K562 (cell line): ENCODE data around the gene MTG2. TPM values are rescaled to one million over a fixed set of nuclear protein-coding genes. Genes with fewer than 3 reads are reported as not detected.
A peak's percentile ranks its signal among the peaks of the same experiment; 100 is the strongest.

Source experiments
- ATAC-seq: fragments of 200-7000 bp; cut with Tn5 transposase; 3 replicates; pipeline ENCODE4 v1.9.1; 2020; ENCODE audit warnings: moderate library complexity
- BruUV-seq: library from RNA; stranded (reverse); fragments of 400-500 nt; replicated peaks from 2 replicates; lab custom pipeline; 2021; lab: Mats Ljungman, UMichigan
- CTCF ChIA-PET: fragments of 300-600 bp; formaldehyde crosslinking; extraction: SDS; loops from one replicate; lab custom pipeline; 2021; ENCODE audit warnings: low intra/inter-chr PET ratio; lab: Yijun Ruan, JAX
- POLR2A ChIA-PET: fragments of 300-600, 350-650 bp; sonication (Branson Sonifier 250); formaldehyde crosslinking; extraction: SDS; loops from one replicate; lab custom pipeline; 2021; ENCODE audit warnings: antibody characterized with exemption, inconsistent platforms; lab: Yijun Ruan, JAX
- DNase-seq, 4 experiments: peaks; one replicate each; pipeline versions ENCODE4 v3.0.0 to v3.0.0-alpha.2; 2011 to 2018; ENCODE audit warnings: low spot score in 3 of 4, mixed read lengths in 3 of 4; ENCODE audit errors: extremely low read depth in 1 of 4
- FAIRE-seq: peaks from 2 replicates; lab custom pipeline; 2011; peaks lifted over from hg19 to GRCh38; lab: Jason Lieb, UNC
- H2AFZ ChIP-seq: 2 replicates; pipeline ENCODE4 v1.6.0; 2011; ENCODE audit warnings: low read depth, low read length, control low read depth, inconsistent platforms
- H3K27ac ChIP-seq: fragments of 200-600 bp; 3 replicates; pipeline ENCODE4 v1.8.0; 2011; ENCODE audit warnings: low read depth, mild to moderate bottlenecking, control low read depth, inconsistent platforms, low read length, moderate library complexity, mixed read lengths; ENCODE audit errors: extremely low read depth
- H3K27me3 ChIP-seq, 2 experiments: fragments of 300-600 bp in 1 of 2; 2 replicates in 1 of 2; 3 replicates in 1 of 2; pipeline versions ENCODE4 v1.6.0 to v1.8.0; 2011; ENCODE audit warnings: inconsistent platforms in 2 of 2, low read length in 2 of 2, mild to moderate bottlenecking in 1 of 2, mixed read lengths in 1 of 2, moderate library complexity in 1 of 2; ENCODE audit not compliant: control insufficient read depth in 2 of 2, insufficient read depth in 2 of 2
- H3K36me3 ChIP-seq: fragments of 300-600 bp; 3 replicates; pipeline ENCODE4 v1.8.0; 2011; ENCODE audit warnings: mild to moderate bottlenecking, low read length, inconsistent platforms; ENCODE audit not compliant: control insufficient read depth, insufficient read depth
- H3K4me1 ChIP-seq, 2 experiments: fragments of 200-600 bp in 1 of 2; replicated peaks in 1 of 2; 2 replicates in 1 of 2; 3 replicates in 1 of 2; pipeline versions ENCODE4 v1.5.1 to v1.8.0; 2011; ENCODE audit warnings: inconsistent platforms in 2 of 2, low read length in 2 of 2, mild to moderate bottlenecking in 1 of 2, mixed read lengths in 1 of 2, moderate library complexity in 1 of 2; ENCODE audit not compliant: control insufficient read depth in 2 of 2, insufficient read depth in 2 of 2
- H3K4me2 ChIP-seq: 2 replicates; pipeline ENCODE4 v1.6.1; 2011; ENCODE audit warnings: low read length, control low read depth, inconsistent platforms, mixed read lengths; ENCODE audit not compliant: insufficient read depth
- H3K4me3 ChIP-seq: fragments of 200-600 bp; sonication (generic), shearing (Covaris generic); 2 replicates; pipeline ENCODE4 v1.5.1; 2016; ENCODE audit warnings: control low read depth, inconsistent platforms
- H3K79me2 ChIP-seq: fragments of 200-600 bp; 3 replicates; pipeline ENCODE4 v1.8.0; 2011; ENCODE audit warnings: low read length, inconsistent platforms; ENCODE audit not compliant: control insufficient read depth, insufficient read depth
- H3K9ac ChIP-seq, 2 experiments: 2 replicates each; pipeline versions ENCODE4 v1.6.0 to v1.6.1; 2011; ENCODE audit warnings: low read depth in 2 of 2, low read length in 2 of 2, control low read depth in 1 of 2, inconsistent platforms in 1 of 2, mild to moderate bottlenecking in 1 of 2, mixed read lengths in 1 of 2; ENCODE audit not compliant: insufficient read depth in 1 of 2
- H3K9me1 ChIP-seq: one replicate; pipeline ENCODE4 v1.6.0; 2011; ENCODE audit warnings: inconsistent platforms, mild to moderate bottlenecking, low read length, moderate library complexity; ENCODE audit not compliant: control insufficient read depth, insufficient read depth
- H3K9me3 ChIP-seq: replicated peaks from 2 replicates; pipeline ENCODE4 v1.5.1; 2011; ENCODE audit warnings: low read depth, low read length, inconsistent platforms; ENCODE audit not compliant: control insufficient read depth, insufficient read depth
- H4K20me1 ChIP-seq: replicated peaks from 2 replicates; pipeline ENCODE4 v1.6.1; 2011; ENCODE audit warnings: low read length, inconsistent platforms, mixed read lengths; ENCODE audit not compliant: control insufficient read depth, insufficient read depth
- CBX8 ChIP-seq: fragments of 200-600 bp; sonication (generic); IDR thresholded peaks from 2 replicates; pipeline ENCODE4 v1.6.1; 2012; ENCODE audit warnings: borderline replicate concordance, mixed run types, low read depth, mild to moderate bottlenecking, moderate library complexity, mixed read lengths, low read length, control low read depth, inconsistent platforms; ENCODE audit not compliant: poor library complexity, severe bottlenecking; ENCODE audit errors: extremely low read depth
- CEBPG ChIP-seq, 3 experiments: fragments of 200-800 bp in 1 of 3; sonication (Bioruptor generic) in 1 of 3; sonication (generic) in 1 of 3; formaldehyde crosslinking in 1 of 3; IDR thresholded peaks in 2 of 3; conservative IDR thresholded peaks in 1 of 3; 2 replicates each; pipeline versions ENCODE4 v1.6.1 to v1.8.0; 2016 to 2022; ENCODE audit warnings: missing compliant biosample characterization in 2 of 3, missing genetic modification characterization in 2 of 3, mild to moderate bottlenecking in 1 of 3, missing genetic modification reagents in 1 of 3
- CHAMP1 ChIP-seq: fragments of 450-650 bp; IDR thresholded peaks from 2 replicates; pipeline ENCODE4 v1.6.1; 2016; ENCODE audit warnings: mild to moderate bottlenecking
- FUS ChIP-seq: fragments of 200-400 bp; formaldehyde crosslinking; optimal IDR thresholded peaks from 2 replicates; pipeline ENCODE3; 2017; ENCODE audit warnings: low read depth, low read length
- HNRNPH1 ChIP-seq: fragments of 200-400 bp; formaldehyde crosslinking; optimal IDR thresholded peaks from 2 replicates; pipeline ENCODE3; 2017; ENCODE audit warnings: low read depth, mild to moderate bottlenecking, low read length, moderate library complexity
- MAFG ChIP-seq: fragments of 450-650 bp; conservative IDR thresholded peaks from 2 replicates; pipeline ENCODE4 v1.6.1; 2016; ENCODE audit warnings: missing genetic modification characterization, missing compliant biosample characterization
- MAX ChIP-seq: sonication (generic); formaldehyde crosslinking; IDR thresholded peaks from 2 replicates; pipeline ENCODE4 v1.9.0; 2022; ENCODE audit warnings: mild to moderate bottlenecking, missing genetic modification reagents
- MEF2A ChIP-seq: IDR thresholded peaks from 2 replicates; pipeline ENCODE4 v1.6.1; 2011; ENCODE audit warnings: low read depth, mild to moderate bottlenecking, low read length, moderate library complexity; ENCODE audit not compliant: control insufficient read depth
- MNT ChIP-seq, 2 experiments: fragments of 450-650 bp; conservative IDR thresholded peaks; 2 replicates each; pipeline ENCODE4 v1.6.1; 2017; ENCODE audit warnings: mild to moderate bottlenecking in 2 of 2, moderate library complexity in 2 of 2
- RAD51 ChIP-seq: fragments of 450-650 bp; IDR thresholded peaks from 2 replicates; pipeline ENCODE4 v1.7.1; 2016; ENCODE audit warnings: low read depth, mild to moderate bottlenecking, borderline replicate concordance
- USF1 ChIP-seq: sonication (generic); formaldehyde crosslinking; IDR thresholded peaks from 2 replicates; pipeline ENCODE4 v1.9.0; 2022; ENCODE audit warnings: mild to moderate bottlenecking, missing genetic modification reagents
- USF2 ChIP-seq: sonication (generic); formaldehyde crosslinking; IDR thresholded peaks from 2 replicates; pipeline ENCODE4 v1.5.0; 2020; ENCODE audit warnings: missing genetic modification reagents
- ZNF121 ChIP-seq: sonication (generic); formaldehyde crosslinking; conservative IDR thresholded peaks from 2 replicates; pipeline ENCODE4 v1.8.0; 2022; ENCODE audit warnings: missing genetic modification reagents
- ZNF217 ChIP-seq: sonication (generic); formaldehyde crosslinking; IDR thresholded peaks from 2 replicates; pipeline ENCODE4 v1.8.0; 2022; ENCODE audit warnings: mild to moderate bottlenecking, missing genetic modification reagents
- ZNF253 ChIP-seq: fragments of 250-450 bp; sonication (Bioruptor Pico); conservative IDR thresholded peaks from 2 replicates; pipeline ENCODE4 v1.6.1; 2021; ENCODE audit warnings: mild to moderate bottlenecking
- ZNF780A ChIP-seq: fragments of 250-450 bp; sonication (Bioruptor Pico); IDR thresholded peaks from 2 replicates; pipeline ENCODE4 v1.5.0; 2021; ENCODE audit warnings: mild to moderate bottlenecking
- WGBS: fragments of 100-300 bp; shearing (Covaris generic); methylation state at CpG from one replicate; pipeline ENCODE4 v1.1.6; 2016; ENCODE audit warnings: low coverage, mixed read lengths; ENCODE audit not compliant: insufficient coverage; ENCODE audit errors: missing lambda C conversion rate; 5-methylcytosine and 5-hydroxymethylcytosine counted together
- in situ Hi-C: fragments of 300-500 bp; cut with MboI; formaldehyde crosslinking; loops from 4 replicates; pipeline ENCODE4 v1.15.0; 2018; ENCODE audit warnings: inconsistent platforms, mixed read lengths
- intact Hi-C: fragments of 100-400 bp; cut with micrococcal nuclease; formaldehyde crosslinking; loops from 2 replicates; pipeline ENCODE4 v1.14.2; 2022
- polyA plus RNA-seq, 8 experiments: library from polyadenylated mRNA; depleted of rRNA in 4 of 8; stranded (reverse) in 5 of 8; unstranded in 3 of 8; fragments of >200 nt; fragmentation: Nextera tagmentation in 2 of 8; fragmentation: Illumina TruSeq in 1 of 8; extraction: Ambion mirVana in 2 of 8; extraction: Trizol in 1 of 8; gene quantifications; 2 replicates each; pipeline versions ENCODE4 v1.2.1 to v1.2.3, GENCODE V29; 2011 to 2014; ENCODE audit warnings: inconsistent platforms in 1 of 8, missing spikeins in 1 of 8
- total RNA-seq, 7 experiments: library from RNA; depleted of rRNA in 6 of 7; stranded (reverse); fragments of >200 nt in 6 of 7; fragmentation: Illumina TruSeq in 2 of 7; extraction: Trizol in 2 of 7; gene quantifications; 2 replicates each; pipeline versions ENCODE4 v1.2.1 to v1.2.3, GENCODE V29; 2011 to 2021; ENCODE audit warnings: low replicate concordance in 1 of 7

MTG2 gene
- total and polyA plus RNA-seq, 9 of the 15 experiments (the other 6 are each of a cell fraction or from before 2014, with no cell fraction given): 8.7 to 67.5 (median 44.5) TPM

GRCh38 chr20:62222972-62223371 lies 40.1 kb downstream of the MTG2 start:
- Histone ChIP-seq H3K27me3 (peaks cover 32 to 83% of the 10 kb centered on the region in 2 experiments; a peak in 4 of 5 replicates), H3K79me2 (no peaks in the 10 kb centered on the region), H3K9ac (no peak overlapping the region), H3K9me3 (no peaks in the 10 kb centered on the region), H4K20me1 (peaks cover 14% of the 10 kb centered on the region), H3K36me3 (no peaks in the 10 kb centered on the region), H3K27ac (no peak overlapping the region), H3K4me2 (no peak overlapping the region), H3K4me3 (no peak overlapping the region), H3K9me1 (no peaks in the 10 kb centered on the region), H2AFZ (no peak overlapping the region), H3K4me1 (peaks cover 0 to 62% of the 10 kb centered on the region in 2 experiments; a peak in 2 of 5 replicates)
- CTCF ChIA-PET: no interaction called here
- ATAC-seq (no peak), DNase-seq (no peak), FAIRE-seq (no peak)
- under 1% methylated on average over 13 of the region's 13 CpGs for WGBS
- no TSS peak for BruUV-seq
- in situ Hi-C loops (no loop called here), intact Hi-C loops (no loop called here)
- POLR2A ChIA-PET: interaction anchor here (0.5 kb wide), 1 partner anchor 781 kb away, joined by 3 read pairs; no protein-coding TSS in a partner anchor
- no peak for TF ChIP-seq FUS
- TF ChIP-seq CHAMP1: no peak
- no peak for TF ChIP-seq HNRNPH1
- TF ChIP-seq CEBPG (CRISPR knock-in tag; IDR thresholded peaks at IDR 0.05): no peak
- no peak for TF ChIP-seq CEBPG (tag; conservative IDR thresholded peaks at IDR 0.05 in 1 of 2, IDR thresholded peaks at IDR 0.05 in 1 of 2)
- no peak for TF ChIP-seq MEF2A
- TF ChIP-seq USF2 (CRISPR knock-in tag): peak; percentile 44
- TF ChIP-seq ZNF121 (CRISPR knock-in tag): no peak
- TF ChIP-seq CBX8: no peak
- peak; percentile 33; the same call in 1 of the 2 replicates for TF ChIP-seq RAD51
- no peak for TF ChIP-seq ZNF780A (CRISPR knock-in tag)
- peak; percentile 71 for TF ChIP-seq USF1 (CRISPR knock-in tag)
- TF ChIP-seq MNT (conservative IDR thresholded peaks at IDR 0.05): 0 out of 4 replicates have a peak, but pooled peaks of 1 of the 2 experiments have one; percentile 26
- TF ChIP-seq MAFG: no peak
- TF ChIP-seq MAX (CRISPR knock-in tag): 0 out of 2 replicates have a peak, but pooled peaks have one; percentile 26
- no peak for TF ChIP-seq ZNF217 (CRISPR knock-in tag)
- TF ChIP-seq ZNF253: no peak
